KMS-11 (cell line): ENCODE measurements around the gene CP.

ENCODE experiments used
- H2AFZ ChIP-seq: fragments of 200-600 bp; sonication (generic); 2 replicates; pipeline ENCODE4 v1.6.1; 2016; ENCODE audit warnings: antibody characterized with exemption, mixed run types, low read depth
- H3K27ac ChIP-seq: fragments of 200-600 bp; sonication (generic); 2 replicates; pipeline ENCODE4 v1.6.1; 2016; ENCODE audit warnings: mild to moderate bottlenecking, mixed run types
- H3K27me3 ChIP-seq: fragments of 200-600 bp; sonication (generic); 2 replicates; pipeline ENCODE4 v1.6.1; 2017; ENCODE audit warnings: mild to moderate bottlenecking, low read depth, mixed run types, moderate library complexity; ENCODE audit not compliant: insufficient read depth
- H3K36me3 ChIP-seq: fragments of 200-600 bp; sonication (generic); 2 replicates; pipeline ENCODE4 v1.6.1; 2017; ENCODE audit warnings: mild to moderate bottlenecking, mixed run types; ENCODE audit not compliant: insufficient read depth
- H3K4me1 ChIP-seq: fragments of 200-600 bp; sonication (generic); 2 replicates; pipeline ENCODE4 v1.6.1; 2016; ENCODE audit warnings: mild to moderate bottlenecking, low read depth, mixed run types; ENCODE audit not compliant: poor library complexity, severe bottlenecking
- H3K4me2 ChIP-seq: fragments of 200-600 bp; sonication (generic); 2 replicates; pipeline ENCODE4 v1.7.0; 2016; ENCODE audit warnings: mild to moderate bottlenecking, mixed run types
- H3K4me3 ChIP-seq: fragments of 200-600 bp; sonication (generic); IDR thresholded peaks from 2 replicates; pipeline ENCODE4 v1.6.1; 2017; ENCODE audit warnings: low read depth, low read length, mixed read lengths; ENCODE audit not compliant: insufficient read depth
- H3K79me2 ChIP-seq: fragments of 200-600 bp; sonication (generic); 2 replicates; pipeline ENCODE4 v1.6.1; 2016; ENCODE audit warnings: low read depth, mixed run types; ENCODE audit not compliant: insufficient read depth
- H3K9ac ChIP-seq: fragments of 200-600 bp; sonication (generic); 2 replicates; pipeline ENCODE4 v1.6.1; 2016; ENCODE audit warnings: mild to moderate bottlenecking, mixed run types
- H4K20me1 ChIP-seq: fragments of 200-600 bp; sonication (generic); 2 replicates; pipeline ENCODE4 v1.6.1; 2016; ENCODE audit warnings: mild to moderate bottlenecking, mixed run types; ENCODE audit not compliant: insufficient read depth
- CTCF ChIP-seq: fragments of 200-600 bp; sonication (generic); conservative IDR thresholded peaks from 2 replicates; pipeline ENCODE4 v1.6.1; 2017; ENCODE audit warnings: low read depth, mild to moderate bottlenecking, antibody characterized with exemption, low read length, moderate library complexity, mixed read lengths

The CP gene

GRCh38 chr3:149212386-149212785, 9.2 kb downstream of the CP start:
- H3K36me3 ChIP-seq, result no peaks in the 10 kb centered on the region
- TF ChIP-seq CTCF, result no peak
- no peak overlapping the region for H3K4me3 ChIP-seq
- H3K4me1 ChIP-seq, result no peaks in the 10 kb centered on the region
- H3K79me2 ChIP-seq, result no peaks in the 10 kb centered on the region
- H3K9ac ChIP-seq, result no peak overlapping the region
- H2AFZ ChIP-seq, result no peak overlapping the region
- no peaks in the 10 kb centered on the region for H3K27me3 ChIP-seq
- no peak overlapping the region for H3K27ac ChIP-seq
- no peaks in the 10 kb centered on the region for H4K20me1 ChIP-seq
- H3K4me2 ChIP-seq, result no peak overlapping the region

GRCh38 chr3:149209431-149209830, 12.2 kb downstream of the CP start:
- Histone ChIP-seq H4K20me1 (no peaks in the 10 kb centered on the region), H3K27me3 (no peaks in the 10 kb centered on the region), H3K9ac (no peak overlapping the region), H3K36me3 (no peaks in the 10 kb centered on the region), H3K4me2 (no peak overlapping the region), H3K4me3 (no peak overlapping the region), H3K4me1 (no peaks in the 10 kb centered on the region), H2AFZ (no peak overlapping the region), H3K27ac (no peak overlapping the region), H3K79me2 (no peaks in the 10 kb centered on the region)
- no peak for TF ChIP-seq CTCF

DNA sequence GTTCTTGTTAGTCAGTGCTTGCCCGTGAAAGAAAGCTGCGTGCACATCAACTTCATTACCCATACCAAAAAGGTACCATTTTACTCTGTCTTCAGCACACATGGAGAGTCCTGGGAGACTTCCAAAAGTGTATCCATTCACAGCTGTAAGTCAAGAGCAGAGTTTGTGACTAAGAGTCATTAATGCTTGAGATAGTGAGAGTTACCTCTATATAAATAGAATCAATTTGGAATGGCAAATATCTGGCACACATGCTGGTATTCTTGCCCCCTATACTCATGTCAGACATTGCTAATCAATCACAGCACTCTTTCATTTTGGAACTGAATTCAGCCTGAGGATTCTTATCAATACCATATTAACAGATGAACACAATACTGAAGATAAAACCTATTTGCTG, 14.2 kb downstream of the CP start:
- H3K27ac ChIP-seq, result no peak overlapping the region
- H3K36me3 ChIP-seq, result no peaks in the 10 kb centered on the region
- H2AFZ ChIP-seq, result no peak overlapping the region
- H4K20me1 ChIP-seq, result no peaks in the 10 kb centered on the region
- no peaks in the 10 kb centered on the region for H3K79me2 ChIP-seq
- H3K27me3 ChIP-seq, result no peaks in the 10 kb centered on the region
- H3K9ac ChIP-seq, result no peak overlapping the region
- no peaks in the 10 kb centered on the region for H3K4me1 ChIP-seq
- no peak overlapping the region for H3K4me3 ChIP-seq
- H3K4me2 ChIP-seq, result no peak overlapping the region
- TF ChIP-seq CTCF, result no peak

DNA sequence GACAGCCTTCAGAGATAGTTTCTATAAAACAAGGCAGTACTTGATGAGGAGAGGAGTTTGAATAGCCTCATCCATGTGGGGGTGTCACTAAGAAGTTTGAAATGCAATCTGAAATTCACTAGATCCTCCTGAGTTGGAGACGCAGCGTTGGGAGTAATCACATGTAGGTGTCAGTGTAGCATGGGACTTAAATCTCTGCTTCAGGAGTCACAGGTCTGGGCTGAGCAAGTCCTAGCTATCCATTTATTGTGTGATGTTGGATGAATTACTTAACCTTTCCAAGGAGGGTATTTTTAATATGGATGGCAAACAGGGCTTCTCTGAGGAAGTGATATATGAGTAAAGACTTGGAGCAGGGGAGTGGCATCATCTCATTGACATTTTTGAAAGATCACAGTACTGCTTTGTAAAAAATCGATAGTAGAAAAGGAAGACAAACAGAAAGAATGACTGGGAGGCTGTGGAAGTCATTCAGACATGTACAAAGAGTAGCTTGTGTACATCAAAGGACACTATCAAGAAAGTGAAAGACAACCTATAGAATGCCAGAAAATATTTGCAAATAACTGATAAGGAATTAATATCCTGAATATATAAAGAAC, 17.1 kb downstream of the CP start:
- no peaks in the 10 kb centered on the region for H4K20me1 ChIP-seq
- no peak overlapping the region for H3K4me3 ChIP-seq
- no peak for TF ChIP-seq CTCF
- no peaks in the 10 kb centered on the region for H3K4me1 ChIP-seq
- H3K27me3 ChIP-seq, result no peaks in the 10 kb centered on the region
- H3K36me3 ChIP-seq, result no peaks in the 10 kb centered on the region
- no peak overlapping the region for H3K4me2 ChIP-seq
- H2AFZ ChIP-seq, result no peak overlapping the region
- no peak overlapping the region for H3K27ac ChIP-seq
- no peaks in the 10 kb centered on the region for H3K79me2 ChIP-seq
- no peak overlapping the region for H3K9ac ChIP-seq

GRCh38 chr3:149203758-149204157, 17.9 kb downstream of the CP start:
- no peaks in the 10 kb centered on the region for H3K36me3 ChIP-seq
- TF ChIP-seq CTCF, result no peak
- no peaks in the 10 kb centered on the region for H3K27me3 ChIP-seq
- H2AFZ ChIP-seq, result no peak overlapping the region
- no peak overlapping the region for H3K4me2 ChIP-seq
- no peaks in the 10 kb centered on the region for H3K79me2 ChIP-seq
- no peak overlapping the region for H3K9ac ChIP-seq
- no peak overlapping the region for H3K27ac ChIP-seq
- H4K20me1 ChIP-seq, result no peaks in the 10 kb centered on the region
- no peak overlapping the region for H3K4me3 ChIP-seq
- H3K4me1 ChIP-seq, result no peaks in the 10 kb centered on the region
